Measurements from ENCODE around the gene CARD8.
"Not testable (repeated sequence)": the region's sequence is repeated elsewhere in the genome, so short reads cannot be mapped to it uniquely, and the experiment has no call there.

CARD8 gene

GRCh38 chr19:48284896-48285295, 29.2 kb upstream of the CARD8 start:
- DNase-seq (ENCODE audit: low read depth), result no peak
- no peak overlapping the region for H3K4me3 ChIP-seq (ENCODE audit: low read depth, low read length)
- no peak for TF ChIP-seq CTCF (IDR thresholded peaks at IDR 0.05; ENCODE audit: insufficient read depth, low read depth, low read length, missing control alignments)

- no peak for TF ChIP-seq CTCF (IDR thresholded peaks at IDR 0.05; ENCODE audit: insufficient read depth, low read depth, low read length, missing control alignments)
- DNase-seq (ENCODE audit: low read depth), result no peak
- H3K4me3 ChIP-seq (ENCODE audit: low read depth, low read length), result no peak overlapping the region
These were observed 28.2 kb upstream of the CARD8 start for GRCh38 chr19:48283908-48284307.

GRCh38 chr19:48279747-48280146, 24.0 kb upstream of the CARD8 start:
- DNase-seq (ENCODE audit: low read depth), result no peak
- no peak for TF ChIP-seq CTCF (IDR thresholded peaks at IDR 0.05; ENCODE audit: insufficient read depth, low read depth, low read length, missing control alignments)
- H3K4me3 ChIP-seq (ENCODE audit: low read depth, low read length), result no peak overlapping the region

GRCh38 chr19:48274938-48275337, 19.2 kb upstream of the CARD8 start:
- no peak overlapping the region for H3K4me3 ChIP-seq (ENCODE audit: low read depth, low read length)
- no peak for DNase-seq (ENCODE audit: low read depth)
- no peak for TF ChIP-seq CTCF (IDR thresholded peaks at IDR 0.05; ENCODE audit: insufficient read depth, low read depth, low read length, missing control alignments)

- no peak for DNase-seq (ENCODE audit: low read depth)
- H3K4me3 ChIP-seq (ENCODE audit: low read depth, low read length), result no peak overlapping the region
- TF ChIP-seq CTCF (IDR thresholded peaks at IDR 0.05; ENCODE audit: insufficient read depth, low read depth, low read length, missing control alignments), result no peak
These were observed 18.5 kb upstream of the CARD8 start for GRCh38 chr19:48274173-48274572.

GRCh38 chr19:48271531-48272151, 15.9 kb upstream of the CARD8 start:
- TF ChIP-seq CTCF (IDR thresholded peaks at IDR 0.05; ENCODE audit: insufficient read depth, low read depth, low read length, missing control alignments), result no peak
- DNase-seq (ENCODE audit: low read depth), result peak; percentile 74
- peak overlapping the region; percentile 70 for H3K4me3 ChIP-seq (ENCODE audit: low read depth, low read length)

GRCh38 chr19:48269617-48270026, 13.9 kb upstream of the CARD8 start:
- DNase-seq (ENCODE audit: low read depth); H3K4me3 ChIP-seq (ENCODE audit: low read depth, low read length): not testable (repeated sequence)

GRCh38 chr19:48265326-48265725, 9.6 kb upstream of the CARD8 start:
- not testable (repeated sequence) for DNase-seq (ENCODE audit: low read depth); H3K4me3 ChIP-seq (ENCODE audit: low read depth, low read length)

- peak overlapping the region; percentile 53 for H3K4me3 ChIP-seq (ENCODE audit: low read depth, low read length)
- not testable (repeated sequence) for DNase-seq (ENCODE audit: low read depth)
These were observed 4.6 kb upstream of the CARD8 start for GRCh38 chr19:48260359-48260714.

GRCh38 chr19:48258992-48259391, 3.3 kb upstream of the CARD8 start:
- H3K4me3 ChIP-seq (ENCODE audit: low read depth, low read length), result peak overlapping the region; percentile 53
- DNase-seq (ENCODE audit: low read depth), result not testable (repeated sequence)
